Fibroblast of gingiva (primary cell): ENCODE data around the gene SMG6.

Experiments
- DNase-seq: peaks from one replicate; pipeline ENCODE4 v3.0.0-alpha.2; 2011; ENCODE audit warnings: low read depth

The SMG6 gene

GRCh38 chr17:2235265-2235664 lies 68.3 kb downstream of the SMG6 start:
- no peak for DNase-seq

GRCh38 chr17:2233441-2233947 lies 70.1 kb downstream of the SMG6 start:
- no peak for DNase-seq

GRCh38 chr17:2232244-2232638 lies 71.3 kb downstream of the SMG6 start:
- no peak for DNase-seq

GRCh38 chr17:2230877-2231276 lies 72.7 kb downstream of the SMG6 start:
- DNase-seq: no peak

GRCh38 chr17:2227025-2227699 lies 76.4 kb downstream of the SMG6 start:
- DNase-seq: no peak

GRCh38 chr17:2223617-2223927 lies 80.0 kb downstream of the SMG6 start:
- DNase-seq: no peak

GRCh38 chr17:2222901-2223616 lies 80.5 kb downstream of the SMG6 start:
- DNase-seq: peak; percentile 61

- DNase-seq: no peak
Observed at GRCh38 chr17:2222301-2222700, 81.3 kb downstream of the SMG6 start.

- DNase-seq: no peak
Observed at GRCh38 chr17:2218426-2218825, 85.2 kb downstream of the SMG6 start.

- peak; percentile 93 for DNase-seq
Observed at GRCh38 chr17:2215616-2216364, 87.8 kb downstream of the SMG6 start.

- DNase-seq: peak; percentile 75
Observed at GRCh38 chr17:2214929-2215615, 88.5 kb downstream of the SMG6 start.

GRCh38 chr17:2214047-2214928 lies 89.3 kb downstream of the SMG6 start:
- DNase-seq: peak; percentile 76

- peak; percentile 80 for DNase-seq
Observed at GRCh38 chr17:2213291-2213960, 90.2 kb downstream of the SMG6 start.

- DNase-seq: peak; percentile 88
Observed at GRCh38 chr17:2212400-2212981, 91.1 kb downstream of the SMG6 start.

GRCh38 chr17:2211661-2212399 lies 91.8 kb downstream of the SMG6 start:
- DNase-seq: no peak

- DNase-seq: no peak
Observed at GRCh38 chr17:2210726-2211125, 92.9 kb downstream of the SMG6 start.

- no peak for DNase-seq
Observed at GRCh38 chr17:2207815-2208515, 95.6 kb downstream of the SMG6 start.

- no peak for DNase-seq
Observed at GRCh38 chr17:2204393-2204792, 99.2 kb downstream of the SMG6 start.

GRCh38 chr17:2203818-2204217 lies 99.8 kb downstream of the SMG6 start:
- no peak for DNase-seq
